ENCODE measurements around the gene ZFP91.
A peak's percentile ranks its signal among the peaks of the same experiment; 100 is the strongest.

Gene ZFP91

GRCh38 chr11:58576887-58577471 is 1.9 kb upstream of the ZFP91 start:
- no peak for ATAC-seq
- Mint-ChIP-seq H3K4me3 (peak overlapping the region; percentile 90), H3K27me3 (peaks cover 3% of the 10 kb centered on the region), H3K27ac (peak overlapping the region; percentile 100), H3K36me3 (ENCODE audit: low read depth) (peaks cover 49% of the 10 kb centered on the region), H3K9me3 (no peaks in the 10 kb centered on the region), H3K4me1 (peaks cover 73% of the 10 kb centered on the region)
- DNase-seq: no peak

GRCh38 chr11:58577555-58578135 is 1.2 kb upstream of the ZFP91 start:
- peaks cover 52% of the 10 kb centered on the region for H3K36me3 Mint-ChIP-seq (ENCODE audit: low read depth)
- H3K4me1 Mint-ChIP-seq: peaks cover 76% of the 10 kb centered on the region
- DNase-seq (peak; percentile 77), ATAC-seq (peak; percentile 58)
- peak overlapping the region; percentile 100 for H3K27ac Mint-ChIP-seq
- H3K4me3 Mint-ChIP-seq: peak overlapping the region; percentile 90
- H3K27me3 Mint-ChIP-seq: peaks cover 3% of the 10 kb centered on the region
- H3K9me3 Mint-ChIP-seq: no peaks in the 10 kb centered on the region

- peaks cover 53% of the 10 kb centered on the region for H3K36me3 Mint-ChIP-seq (ENCODE audit: low read depth)
- H3K4me3 Mint-ChIP-seq: peak overlapping the region; percentile 90
- H3K4me1 Mint-ChIP-seq: peaks cover 81% of the 10 kb centered on the region
- H3K27ac Mint-ChIP-seq: peak overlapping the region; percentile 100
- H3K9me3 Mint-ChIP-seq: no peaks in the 10 kb centered on the region
- peaks cover 3% of the 10 kb centered on the region for H3K27me3 Mint-ChIP-seq
- ATAC-seq (peak; percentile 48), DNase-seq (peak; percentile 91)
Measured at GRCh38 chr11:58578136-58578634, 678 bp upstream of the ZFP91 start.

GRCh38 chr11:58579192-58580129 is 598 bp downstream of the ZFP91 start:
- peak overlapping the region; percentile 100 for H3K27ac Mint-ChIP-seq
- ATAC-seq (peak; percentile 48), DNase-seq (peak; percentile 92)
- H3K4me1 Mint-ChIP-seq: peaks cover 82% of the 10 kb centered on the region
- peaks cover 3% of the 10 kb centered on the region for H3K27me3 Mint-ChIP-seq
- peak overlapping the region; percentile 90 for H3K4me3 Mint-ChIP-seq
- H3K36me3 Mint-ChIP-seq (ENCODE audit: low read depth): peaks cover 53% of the 10 kb centered on the region
- H3K9me3 Mint-ChIP-seq: no peaks in the 10 kb centered on the region

- H3K4me1 Mint-ChIP-seq: peaks cover 84% of the 10 kb centered on the region
- peak overlapping the region; percentile 100 for H3K27ac Mint-ChIP-seq
- H3K9me3 Mint-ChIP-seq: no peaks in the 10 kb centered on the region
- DNase-seq: no peak
- peak overlapping the region; percentile 90 for H3K4me3 Mint-ChIP-seq
- H3K27me3 Mint-ChIP-seq: peaks cover 3% of the 10 kb centered on the region
- no peak for ATAC-seq
- peaks cover 45% of the 10 kb centered on the region for H3K36me3 Mint-ChIP-seq (ENCODE audit: low read depth)
Measured at GRCh38 chr11:58580311-58580710, 1.4 kb downstream of the ZFP91 start.

GRCh38 chr11:58582437-58582836 is 3.6 kb downstream of the ZFP91 start:
- DNase-seq (no peak), ATAC-seq (no peak)
- Mint-ChIP-seq H3K27ac (no peak overlapping the region), H3K9me3 (no peaks in the 10 kb centered on the region), H3K4me1 (peaks cover 84% of the 10 kb centered on the region), H3K4me3 (peak overlapping the region; percentile 70), H3K27me3 (peaks cover 3% of the 10 kb centered on the region), H3K36me3 (ENCODE audit: low read depth) (peaks cover 55% of the 10 kb centered on the region)

GRCh38 chr11:58586998-58587397 is 8.1 kb downstream of the ZFP91 start:
- Mint-ChIP-seq H3K27ac (no peak overlapping the region), H3K9me3 (no peaks in the 10 kb centered on the region), H3K36me3 (ENCODE audit: low read depth) (peaks cover 53% of the 10 kb centered on the region), H3K27me3 (no peaks in the 10 kb centered on the region), H3K4me1 (peaks cover 70% of the 10 kb centered on the region), H3K4me3 (no peak overlapping the region)
- ATAC-seq (no peak), DNase-seq (no peak)

- Mint-ChIP-seq H3K27me3 (no peaks in the 10 kb centered on the region), H3K4me1 (peaks cover 73% of the 10 kb centered on the region), H3K9me3 (no peaks in the 10 kb centered on the region), H3K36me3 (ENCODE audit: low read depth) (peaks cover 47% of the 10 kb centered on the region), H3K4me3 (no peak overlapping the region), H3K27ac (peak overlapping the region; percentile 19)
- DNase-seq (no peak), ATAC-seq (no peak)
Measured at GRCh38 chr11:58591659-58592058, 12.8 kb downstream of the ZFP91 start.

- Mint-ChIP-seq H3K4me1 (peaks cover 74% of the 10 kb centered on the region), H3K9me3 (no peaks in the 10 kb centered on the region), H3K27ac (peak overlapping the region; percentile 32), H3K36me3 (ENCODE audit: low read depth) (peaks cover 40% of the 10 kb centered on the region), H3K27me3 (no peaks in the 10 kb centered on the region), H3K4me3 (peak overlapping the region; percentile 1)
- no peak for DNase-seq
- peak; percentile 88 for ATAC-seq
Measured at GRCh38 chr11:58592760-58593472, 14.1 kb downstream of the ZFP91 start.

GRCh38 chr11:58594826-58595225 is 16.0 kb downstream of the ZFP91 start:
- Mint-ChIP-seq H3K36me3 (ENCODE audit: low read depth) (peaks cover 38% of the 10 kb centered on the region), H3K27me3 (no peaks in the 10 kb centered on the region), H3K9me3 (no peaks in the 10 kb centered on the region), H3K4me3 (no peak overlapping the region), H3K4me1 (peaks cover 83% of the 10 kb centered on the region), H3K27ac (no peak overlapping the region)
- DNase-seq (no peak), ATAC-seq (no peak)

- peak overlapping the region; percentile 64 for H3K27ac Mint-ChIP-seq
- no peaks in the 10 kb centered on the region for H3K27me3 Mint-ChIP-seq
Measured at GRCh38 chr11:58596621-58597020, 17.8 kb downstream of the ZFP91 start.

GRCh38 chr11:58597486-58598144 is 18.8 kb downstream of the ZFP91 start:
- H3K4me3 Mint-ChIP-seq: no peak overlapping the region
- no peaks in the 10 kb centered on the region for H3K27me3 Mint-ChIP-seq
- H3K4me1 Mint-ChIP-seq: peaks cover 88% of the 10 kb centered on the region
- ATAC-seq (peak; percentile 88), DNase-seq (no peak)
- no peaks in the 10 kb centered on the region for H3K9me3 Mint-ChIP-seq
- H3K36me3 Mint-ChIP-seq (ENCODE audit: low read depth): peaks cover 39% of the 10 kb centered on the region
- H3K27ac Mint-ChIP-seq: peak overlapping the region; percentile 9

More at GRCh38 chr11:58596621-58597020, 17.8 kb downstream of the ZFP91 start:
- ATAC-seq (no peak), DNase-seq (no peak)
- no peaks in the 10 kb centered on the region for H3K9me3 Mint-ChIP-seq
- no peak overlapping the region for H3K4me3 Mint-ChIP-seq
- peaks cover 38% of the 10 kb centered on the region for H3K36me3 Mint-ChIP-seq (ENCODE audit: low read depth)
- peaks cover 89% of the 10 kb centered on the region for H3K4me1 Mint-ChIP-seq

- Mint-ChIP-seq H3K36me3 (ENCODE audit: low read depth) (peaks cover 50% of the 10 kb centered on the region), H3K4me1 (peaks cover 90% of the 10 kb centered on the region), H3K4me3 (no peak overlapping the region), H3K27ac (no peak overlapping the region), H3K9me3 (no peaks in the 10 kb centered on the region), H3K27me3 (no peaks in the 10 kb centered on the region)
- no peak for ATAC-seq
- no peak for DNase-seq
Measured at GRCh38 chr11:58600510-58600909, 21.6 kb downstream of the ZFP91 start.
